Gastrocnemius medialis (tissue), 4 donors: ENCODE measurements around the gene ZRANB3. TPM values are rescaled to one million over a fixed set of nuclear protein-coding genes. Genes with fewer than 3 reads are reported as not detected.

Experiments used
- ATAC-seq, 2 donors: fragments of 150-250 bp; one replicate each; pipeline ENCODE4 v1.9.1; 2016
- DNase-seq, 2 donors: peaks; one replicate each; pipeline ENCODE4 v3.0.0-alpha.2; 2019
- H3K27ac ChIP-seq, 4 donors: fragments of 200-600 bp; sonication (generic); 1 replicate in 1 of 4; 2 replicates in 3 of 4; pipeline ENCODE4 v1.5.1; 2016 to 2018; ENCODE audit warnings: mild to moderate bottlenecking in 2 of 4, moderate library complexity in 1 of 4
- H3K27me3 ChIP-seq, 3 donors: fragments of 200-600 bp; sonication (generic) in 2 of 3; 1 replicate in 1 of 3; 2 replicates in 2 of 3; pipeline versions ENCODE4 v1.5.1 to v1.6.0; 2016 to 2019; ENCODE audit warnings: mild to moderate bottlenecking in 1 of 3, moderate library complexity in 1 of 3
- H3K36me3 ChIP-seq, 2 donors: fragments of 200-600 bp; sonication (generic) in 1 of 2; one replicate each; pipeline ENCODE4 v1.5.1; 2017 to 2018
- H3K4me1 ChIP-seq, 2 donors: fragments of 200-600 bp; sonication (generic) in 1 of 2; one replicate each; pipeline ENCODE4 v1.5.1; 2016 to 2017; ENCODE audit warnings: mild to moderate bottlenecking in 2 of 2
- H3K4me3 ChIP-seq, 4 donors: fragments of 200-600 bp; sonication (generic) in 3 of 4; 1 replicate in 1 of 4; 2 replicates in 3 of 4; pipeline ENCODE4 v1.5.1; 2016 to 2019; ENCODE audit warnings: mild to moderate bottlenecking in 2 of 4
- H3K9me3 ChIP-seq, 3 donors: fragments of 200-600 bp; sonication (generic) in 2 of 3; 1 replicate in 1 of 3; 2 replicates in 2 of 3; pipeline ENCODE4 v1.5.1; 2016 to 2019
- POLR2A ChIP-seq, 2 donors: fragments of 450-650 bp; IDR thresholded peaks; one replicate each; pipeline ENCODE4 v1.6.1; 2017; ENCODE audit warnings: antibody characterized with exemption in 2 of 2, mild to moderate bottlenecking in 2 of 2, moderate library complexity in 2 of 2
- in situ Hi-C, 4 donors: fragments of 200-750 bp; cut with MboI; loops; one replicate each; pipeline versions ENCODE4 v1.15.0 to v1.8.0; 2017; ENCODE audit warnings: low sequenced_read_pairs in 4 of 4
- intact Hi-C: fragments of 100-400 bp; cut with DNase I; formaldehyde crosslinking; loops from one replicate; pipeline ENCODE4 v1.15.1; 2023; ENCODE audit warnings: low total_unique reads
- total RNA-seq, 4 donors: library from RNA; depleted of rRNA; stranded (reverse); fragments of >200 nt; gene quantifications; one replicate each; pipeline versions ENCODE4 v1.1.0 to v1.2.3, GENCODE V29; 2016
- TF ChIP-seq, protein P1 (sequence below), 5 experiments: fragments of 450-650 bp in 3 of 5; fragments of 200-600 bp in 2 of 5; sonication (generic) in 2 of 5; IDR thresholded peaks in 4 of 5; conservative IDR thresholded peaks in 1 of 5; 1 replicate in 4 of 5; 2 replicates in 1 of 5; pipeline ENCODE4 v1.5.1; 2016 to 2019; ENCODE audit warnings: antibody characterized with exemption in 5 of 5, mild to moderate bottlenecking in 3 of 5, moderate library complexity in 3 of 5

Gene ZRANB3
- total RNA-seq, 4 donors from 2014 or later, result 1.9 to 4.8 (median 2.9) TPM

- Histone ChIP-seq H3K27ac (no peak overlapping the region), H3K4me1 (no peaks in the 10 kb centered on the region), H3K4me3 (no peak overlapping the region), H3K27me3 (no peaks in the 10 kb centered on the region), H3K36me3 (no peaks in the 10 kb centered on the region), H3K9me3 (no peaks in the 10 kb centered on the region)
- no peak for DNase-seq
- TF ChIP-seq, protein P1, sequence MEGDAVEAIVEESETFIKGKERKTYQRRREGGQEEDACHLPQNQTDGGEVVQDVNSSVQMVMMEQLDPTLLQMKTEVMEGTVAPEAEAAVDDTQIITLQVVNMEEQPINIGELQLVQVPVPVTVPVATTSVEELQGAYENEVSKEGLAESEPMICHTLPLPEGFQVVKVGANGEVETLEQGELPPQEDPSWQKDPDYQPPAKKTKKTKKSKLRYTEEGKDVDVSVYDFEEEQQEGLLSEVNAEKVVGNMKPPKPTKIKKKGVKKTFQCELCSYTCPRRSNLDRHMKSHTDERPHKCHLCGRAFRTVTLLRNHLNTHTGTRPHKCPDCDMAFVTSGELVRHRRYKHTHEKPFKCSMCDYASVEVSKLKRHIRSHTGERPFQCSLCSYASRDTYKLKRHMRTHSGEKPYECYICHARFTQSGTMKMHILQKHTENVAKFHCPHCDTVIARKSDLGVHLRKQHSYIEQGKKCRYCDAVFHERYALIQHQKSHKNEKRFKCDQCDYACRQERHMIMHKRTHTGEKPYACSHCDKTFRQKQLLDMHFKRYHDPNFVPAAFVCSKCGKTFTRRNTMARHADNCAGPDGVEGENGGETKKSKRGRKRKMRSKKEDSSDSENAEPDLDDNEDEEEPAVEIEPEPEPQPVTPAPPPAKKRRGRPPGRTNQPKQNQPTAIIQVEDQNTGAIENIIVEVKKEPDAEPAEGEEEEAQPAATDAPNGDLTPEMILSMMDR (IDR thresholded peaks at IDR 0.05 in 4 of 5, conservative IDR thresholded peaks at IDR 0.05 in 1 of 5), result no peak
- no peak for TF ChIP-seq POLR2A (IDR thresholded peaks at IDR 0.05)
- no peak for ATAC-seq
- in situ Hi-C loops, result no loop called here
- intact Hi-C loops, result no loop called here
Measured at GRCh38 chr2:135226961-135227360, 304.1 kb downstream of the ZRANB3 start.

- Histone ChIP-seq H3K4me1 (no peaks in the 10 kb centered on the region), H3K27ac (no peak overlapping the region), H3K36me3 (no peaks in the 10 kb centered on the region), H3K4me3 (no peak overlapping the region), H3K27me3 (no peaks in the 10 kb centered on the region), H3K9me3 (no peaks in the 10 kb centered on the region)
- in situ Hi-C loops, result no loop called here
- intact Hi-C loops, result no loop called here
- no peak for ATAC-seq
- no peak for TF ChIP-seq POLR2A (IDR thresholded peaks at IDR 0.05)
- TF ChIP-seq, protein P1 (IDR thresholded peaks at IDR 0.05 in 4 of 5, conservative IDR thresholded peaks at IDR 0.05 in 1 of 5), result no peak
- DNase-seq, result no peak
Measured at GRCh38 chr2:135225781-135226180, 305.2 kb downstream of the ZRANB3 start.

DNA sequence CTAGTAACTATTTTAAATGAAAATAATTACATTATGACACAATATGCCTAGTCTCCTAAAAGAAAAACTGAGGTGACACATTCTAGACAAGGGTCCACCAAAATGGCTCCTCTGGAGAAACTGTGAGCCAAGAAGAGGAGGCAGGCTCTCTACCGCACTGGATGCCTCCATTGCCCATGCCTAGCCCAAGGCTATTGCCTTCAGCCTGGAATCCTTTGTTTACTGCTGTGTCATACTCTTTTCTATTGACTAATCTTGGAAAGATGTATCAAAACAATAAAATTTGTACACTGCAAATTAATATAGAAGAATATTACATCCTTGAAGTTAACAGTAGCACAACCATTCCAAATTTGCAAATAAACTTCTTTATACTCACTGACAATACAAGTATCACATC, 311.8 kb downstream of the ZRANB3 start:
- in situ Hi-C loops (no loop called here), intact Hi-C loops (no loop called here)
- DNase-seq, result no peak
- Histone ChIP-seq H3K36me3 (no peaks in the 10 kb centered on the region), H3K4me1 (no peaks in the 10 kb centered on the region), H3K9me3 (no peaks in the 10 kb centered on the region), H3K4me3 (no peak overlapping the region), H3K27me3 (no peaks in the 10 kb centered on the region), H3K27ac (no peak overlapping the region)
- no peak for ATAC-seq
- TF ChIP-seq, protein P1 (IDR thresholded peaks at IDR 0.05 in 4 of 5, conservative IDR thresholded peaks at IDR 0.05 in 1 of 5), result no peak
- no peak for TF ChIP-seq POLR2A (IDR thresholded peaks at IDR 0.05)

DNA sequence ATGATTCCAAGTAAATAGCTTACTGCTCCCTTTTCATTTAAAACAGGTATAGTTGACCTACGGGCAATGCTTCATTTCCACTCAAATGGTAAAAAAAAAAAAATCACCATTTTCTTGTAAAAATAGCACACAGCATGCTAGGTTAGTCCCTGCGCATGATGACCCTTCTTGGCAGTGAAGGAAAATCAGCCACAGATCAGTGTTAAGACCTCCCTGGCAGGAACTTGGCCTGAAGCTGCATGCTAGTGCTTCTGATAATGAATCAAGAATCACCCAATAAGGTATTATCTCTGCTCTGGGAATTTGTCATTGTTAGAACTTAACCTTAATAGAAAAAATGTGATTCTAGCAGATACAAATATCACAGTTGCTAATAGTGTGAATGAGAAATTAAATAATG, 312.6 kb downstream of the ZRANB3 start:
- DNase-seq (no peak), ATAC-seq (no peak)
- Histone ChIP-seq H3K9me3 (no peaks in the 10 kb centered on the region), H3K4me3 (no peak overlapping the region), H3K36me3 (no peaks in the 10 kb centered on the region), H3K27ac (no peak overlapping the region), H3K4me1 (no peaks in the 10 kb centered on the region), H3K27me3 (no peaks in the 10 kb centered on the region)
- TF ChIP-seq, protein P1 (IDR thresholded peaks at IDR 0.05 in 4 of 5, conservative IDR thresholded peaks at IDR 0.05 in 1 of 5), result no peak
- no peak for TF ChIP-seq POLR2A (IDR thresholded peaks at IDR 0.05)
- in situ Hi-C loops (no loop called here), intact Hi-C loops (no loop called here)

DNA sequence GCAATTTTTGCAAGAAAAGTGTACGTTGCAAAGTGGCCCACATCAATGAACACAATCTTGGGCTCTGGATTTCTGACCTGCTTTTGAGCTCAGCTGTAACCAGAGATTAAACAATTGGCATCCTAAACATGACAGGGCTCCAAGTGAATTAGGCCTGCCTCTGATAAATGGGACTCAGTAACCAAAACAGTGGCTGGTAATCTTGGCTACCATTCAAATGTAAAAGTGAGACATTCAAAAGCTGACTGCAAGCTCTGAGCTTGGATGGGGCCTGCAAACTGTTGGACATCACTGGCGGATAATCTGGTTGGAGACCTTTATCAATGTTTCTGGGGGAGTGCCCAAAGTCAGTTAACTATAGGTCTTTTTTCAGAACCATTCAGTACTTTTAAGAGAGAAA, 318.3 kb downstream of the ZRANB3 start:
- DNase-seq (no peak), ATAC-seq (no peak)
- H3K4me1 ChIP-seq, result no peaks in the 10 kb centered on the region
- intact Hi-C loops, result no loop called here
- no peak overlapping the region for H3K4me3 ChIP-seq
- in situ Hi-C loops, result no loop called here
- H3K27ac ChIP-seq, result no peak overlapping the region
- no peaks in the 10 kb centered on the region for H3K36me3 ChIP-seq
- no peaks in the 10 kb centered on the region for H3K9me3 ChIP-seq
- TF ChIP-seq, protein P1 (IDR thresholded peaks at IDR 0.05 in 4 of 5, conservative IDR thresholded peaks at IDR 0.05 in 1 of 5), result no peak
- no peak for TF ChIP-seq POLR2A (IDR thresholded peaks at IDR 0.05)
- no peaks in the 10 kb centered on the region for H3K27me3 ChIP-seq
